Kidney (tissue), 14 donors: ENCODE measurements around the gene SCARB1. TPM values are rescaled to one million over a fixed set of nuclear protein-coding genes. Genes with fewer than 3 reads are reported as not detected.

ENCODE experiments used
- DNase-seq, 5 donors: peaks; one replicate each; pipeline ENCODE4 v3.0.0-alpha.2; 2013 to 2020
- FAIRE-seq: peaks from 2 replicates; lab custom pipeline; 2012; peaks lifted over from hg19 to GRCh38; lab: Jason Lieb, UNC
- H3K27ac ChIP-seq, 2 donors: one replicate each; pipeline ENCODE4 v1.7.0; 2013; ENCODE audit warnings: low read depth in 2 of 2, low read length in 2 of 2, inconsistent platforms in 1 of 2
- H3K27me3 ChIP-seq: one replicate; pipeline ENCODE4 v1.7.1; 2013; ENCODE audit warnings: low read length, inconsistent platforms; ENCODE audit not compliant: control insufficient read depth, insufficient read depth
- H3K36me3 ChIP-seq, 3 donors: one replicate each; pipeline versions ENCODE4 v1.7.0 to v1.7.1; 2013; ENCODE audit warnings: low read length in 3 of 3, control low read depth in 1 of 3, inconsistent platforms in 1 of 3; ENCODE audit not compliant: insufficient read depth in 3 of 3, control insufficient read depth in 2 of 3
- H3K4me1 ChIP-seq, 3 donors: one replicate each; pipeline versions ENCODE4 v1.7.0 to v1.7.1; 2013; ENCODE audit warnings: low read length in 3 of 3, inconsistent platforms in 1 of 3, low read depth in 1 of 3; ENCODE audit not compliant: control insufficient read depth in 2 of 3, insufficient read depth in 2 of 3
- H3K4me3 ChIP-seq, 3 donors: one replicate each; pipeline versions ENCODE4 v1.7.0 to v1.8.1; 2013; ENCODE audit warnings: low read length in 3 of 3, control low read depth in 1 of 3, inconsistent platforms in 1 of 3
- H3K9ac ChIP-seq, 3 donors: one replicate each; pipeline versions ENCODE4 v1.7.0 to v1.7.1; 2013; ENCODE audit warnings: low read length in 3 of 3, control low read depth in 1 of 3, inconsistent platforms in 1 of 3
- H3K9me3 ChIP-seq, 3 donors: one replicate each; pipeline versions ENCODE4 v1.7.0 to v1.7.1; 2013; ENCODE audit warnings: low read length in 3 of 3, control low read depth in 1 of 3, inconsistent platforms in 1 of 3; ENCODE audit not compliant: control insufficient read depth in 2 of 3, insufficient read depth in 1 of 3
- intact Hi-C: fragments of 100-400 bp; cut with DNase I; formaldehyde crosslinking; loops from one replicate; pipeline ENCODE4 v1.11.1; 2022
- polyA plus RNA-seq: library from polyadenylated mRNA; stranded (reverse); fragments of 350-450 nt; fragmentation: Illumina TruSeq; extraction: RNeasy Lipid Tissue Mini Kit (QIAGEN cat#74804); gene quantifications from one replicate; pipeline ENCODE4 v1.2.3, GENCODE V29; 2014; ENCODE audit warnings: low read depth, low replicate concordance; ENCODE audit not compliant: insufficient read depth
- total RNA-seq: library from RNA; stranded (reverse); fragmentation: NEBNext Ultra II Directional; extraction: Animal tissue kit (Norgen Biotek cat#: 25700); gene quantifications from one replicate; pipeline ENCODE4 v1.2.1, GENCODE V29; 2021
- TF ChIP-seq, protein P1 (sequence below): IDR thresholded peaks from 3 replicates; pipeline ENCODE4 v1.5.1; 2012; ENCODE audit warnings: mild to moderate bottlenecking, moderate library complexity, borderline replicate concordance; ENCODE audit not compliant: insufficient read depth; ENCODE audit errors: extremely low read depth
- donor health status: control.
- donor health status: control.
- donor health status: control.
- donor health status: control.
- donor health status: control.
- donor health status: DM: yes; HTN: yes; CAD: no.
- donor health status: Normal renal cell carcinoma (clear cell type).

SCARB1 gene
- total and polyA plus RNA-seq, 2 donors from 2014 or later, result 12.3 to 13.2 TPM

DNA sequence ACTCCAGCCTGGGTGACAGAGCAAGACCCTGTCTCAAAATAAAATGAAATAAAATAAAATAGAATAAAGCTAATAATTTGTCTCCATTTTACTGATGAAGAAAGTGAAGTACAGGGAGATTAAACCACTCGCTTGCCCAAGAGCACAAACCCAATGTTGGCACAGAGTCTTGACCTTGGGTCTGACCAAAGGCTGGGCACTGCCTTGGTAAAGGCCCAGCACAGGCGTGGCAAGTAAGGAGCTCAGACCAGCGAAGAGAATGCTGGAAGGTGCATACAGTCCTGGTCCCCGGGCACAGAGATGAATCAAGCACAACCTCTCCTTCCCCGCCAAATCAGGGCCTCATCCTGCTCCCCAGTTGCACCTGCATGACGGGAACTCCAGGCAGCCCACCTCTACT is 26.9 kb downstream of the SCARB1 start:
- no peaks in the 10 kb centered on the region for H3K36me3 ChIP-seq

GRCh38 chr12:124835656-124836410 is 27.8 kb downstream of the SCARB1 start:
- intact Hi-C loops, result no loop called here
- Histone ChIP-seq H3K4me1 (no peaks in the 10 kb centered on the region), H3K27ac (no peak overlapping the region), H3K9ac (no peak overlapping the region), H3K36me3 (no peaks in the 10 kb centered on the region), H3K9me3 (no peaks in the 10 kb centered on the region), H3K27me3 (no peaks in the 10 kb centered on the region), H3K4me3 (no peak overlapping the region)
- TF ChIP-seq, protein P1, sequence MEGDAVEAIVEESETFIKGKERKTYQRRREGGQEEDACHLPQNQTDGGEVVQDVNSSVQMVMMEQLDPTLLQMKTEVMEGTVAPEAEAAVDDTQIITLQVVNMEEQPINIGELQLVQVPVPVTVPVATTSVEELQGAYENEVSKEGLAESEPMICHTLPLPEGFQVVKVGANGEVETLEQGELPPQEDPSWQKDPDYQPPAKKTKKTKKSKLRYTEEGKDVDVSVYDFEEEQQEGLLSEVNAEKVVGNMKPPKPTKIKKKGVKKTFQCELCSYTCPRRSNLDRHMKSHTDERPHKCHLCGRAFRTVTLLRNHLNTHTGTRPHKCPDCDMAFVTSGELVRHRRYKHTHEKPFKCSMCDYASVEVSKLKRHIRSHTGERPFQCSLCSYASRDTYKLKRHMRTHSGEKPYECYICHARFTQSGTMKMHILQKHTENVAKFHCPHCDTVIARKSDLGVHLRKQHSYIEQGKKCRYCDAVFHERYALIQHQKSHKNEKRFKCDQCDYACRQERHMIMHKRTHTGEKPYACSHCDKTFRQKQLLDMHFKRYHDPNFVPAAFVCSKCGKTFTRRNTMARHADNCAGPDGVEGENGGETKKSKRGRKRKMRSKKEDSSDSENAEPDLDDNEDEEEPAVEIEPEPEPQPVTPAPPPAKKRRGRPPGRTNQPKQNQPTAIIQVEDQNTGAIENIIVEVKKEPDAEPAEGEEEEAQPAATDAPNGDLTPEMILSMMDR, result no peak
- FAIRE-seq (no peak), DNase-seq (no peak)

More for the DNA sequence above, 26.9 kb downstream of the SCARB1 start:
- H3K27me3 ChIP-seq, result no peaks in the 10 kb centered on the region
- DNase-seq, result no peak
- no peak for FAIRE-seq
- intact Hi-C loops, result no loop called here
- TF ChIP-seq, protein P1, result no peak
- H3K9me3 ChIP-seq, result no peaks in the 10 kb centered on the region
- H3K4me1 ChIP-seq, result no peaks in the 10 kb centered on the region
- no peak overlapping the region for H3K4me3 ChIP-seq
- no peak overlapping the region for H3K9ac ChIP-seq
- H3K27ac ChIP-seq, result no peak overlapping the region

DNA sequence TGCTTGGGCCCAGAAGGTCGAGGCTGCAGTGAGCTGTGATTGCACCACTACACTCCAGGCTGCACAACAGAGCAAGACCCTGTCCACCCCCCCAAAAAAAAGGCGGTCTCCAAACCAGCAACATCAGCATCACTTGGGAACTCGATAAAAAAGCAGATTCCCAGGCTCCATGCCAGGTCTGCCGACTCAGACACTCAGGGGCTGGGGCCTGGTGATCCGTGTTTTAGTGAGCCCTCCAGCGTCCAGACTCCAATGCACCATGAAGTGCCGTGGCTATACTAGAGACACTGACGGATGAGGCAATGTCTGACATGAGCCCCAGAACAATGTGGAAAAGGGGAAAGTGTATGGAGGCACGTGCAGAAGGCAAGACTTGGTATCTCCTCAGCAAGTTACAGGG is 28.8 kb downstream of the SCARB1 start:
- Histone ChIP-seq H3K27me3 (no peaks in the 10 kb centered on the region), H3K4me3 (no peak overlapping the region), H3K9ac (no peak overlapping the region), H3K36me3 (no peaks in the 10 kb centered on the region), H3K27ac (no peak overlapping the region), H3K4me1 (no peaks in the 10 kb centered on the region), H3K9me3 (no peaks in the 10 kb centered on the region)
- TF ChIP-seq, protein P1, result no peak
- DNase-seq, result no peak
- intact Hi-C loops, result no loop called here
- FAIRE-seq, result no peak

- Histone ChIP-seq H3K36me3 (no peaks in the 10 kb centered on the region), H3K4me1 (peaks cover 0 to 3% (median 2%) of the 10 kb centered on the region in 3 donors), H3K27me3 (no peaks in the 10 kb centered on the region), H3K9ac (no peak overlapping the region), H3K9me3 (no peaks in the 10 kb centered on the region), H3K27ac (no peak overlapping the region), H3K4me3 (no peak overlapping the region)
- intact Hi-C loops, result no loop called here
- DNase-seq (peak in 1 of 5 donors; percentile 38), FAIRE-seq (no peak)
- TF ChIP-seq, protein P1, result no peak
Observed at GRCh38 chr12:124833693-124834122, 30.0 kb downstream of the SCARB1 start.
